GM19351 (cell line): ENCODE results near the gene PRSS33.
A peak's percentile ranks its signal among the peaks of the same experiment; 100 is the strongest.

Experiments used
- ATAC-seq: cut with Tn5 transposase; IDR thresholded peaks from one replicate; pipeline ENCODE4 v1.9.1; 2021; ENCODE audit warnings: mild to moderate bottlenecking, moderate library complexity; ENCODE audit not compliant: unreplicated experiment

Gene PRSS33

DNA sequence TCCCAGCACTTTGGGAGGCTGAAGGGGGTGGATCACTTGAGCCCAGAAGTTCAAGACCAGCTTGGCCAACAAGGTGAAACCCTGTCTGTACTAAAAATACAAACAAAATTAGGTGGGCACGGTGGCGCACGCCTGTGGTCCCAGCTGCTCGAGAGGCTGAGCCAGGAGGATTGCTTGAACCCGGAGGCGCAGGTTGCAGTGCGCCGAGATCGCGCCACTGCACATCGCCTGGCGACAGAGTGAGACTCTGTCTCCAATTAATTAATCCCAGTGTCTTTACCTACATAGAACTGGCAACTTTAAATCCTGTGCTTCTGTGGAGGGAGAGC, 8.8 kb downstream of the PRSS33 start:
- no peak for ATAC-seq

DNA sequence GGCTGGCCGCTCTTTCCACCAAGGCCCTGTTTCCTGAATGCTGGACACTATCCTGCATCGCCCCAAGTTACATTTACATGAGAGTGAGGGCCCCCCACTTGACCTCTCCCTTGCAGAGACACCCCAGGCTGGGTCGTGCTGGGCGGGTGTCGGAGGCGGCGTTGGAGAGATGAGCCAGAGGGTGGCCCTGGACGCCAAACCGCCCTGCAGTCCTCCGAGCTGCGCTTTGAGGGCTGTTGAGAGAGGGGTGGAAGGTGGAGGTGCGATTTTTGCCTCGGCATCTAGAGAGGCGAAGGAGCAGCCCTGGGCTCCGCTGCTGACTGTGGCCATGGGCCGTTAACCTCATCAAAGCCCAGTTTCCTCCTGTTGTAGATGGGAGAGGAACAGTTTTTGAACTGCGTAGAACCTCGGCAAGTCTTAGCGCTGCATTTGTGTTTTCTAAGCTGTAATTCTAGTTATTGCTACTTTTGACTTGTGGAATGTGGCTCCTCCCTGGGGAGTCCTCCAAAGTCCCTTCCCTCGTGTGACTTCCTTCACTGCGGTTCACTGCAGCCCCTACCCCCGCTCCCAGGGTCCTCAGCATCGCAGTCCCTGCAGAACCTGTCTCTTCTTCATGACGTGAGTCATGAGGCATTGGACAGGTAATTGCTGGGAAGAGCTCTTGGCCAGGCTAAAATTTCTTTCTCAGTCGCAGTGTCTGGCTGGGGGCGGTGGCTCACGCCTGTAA, 9.3 kb downstream of the PRSS33 start:
- ATAC-seq, result peak; percentile 7

DNA sequence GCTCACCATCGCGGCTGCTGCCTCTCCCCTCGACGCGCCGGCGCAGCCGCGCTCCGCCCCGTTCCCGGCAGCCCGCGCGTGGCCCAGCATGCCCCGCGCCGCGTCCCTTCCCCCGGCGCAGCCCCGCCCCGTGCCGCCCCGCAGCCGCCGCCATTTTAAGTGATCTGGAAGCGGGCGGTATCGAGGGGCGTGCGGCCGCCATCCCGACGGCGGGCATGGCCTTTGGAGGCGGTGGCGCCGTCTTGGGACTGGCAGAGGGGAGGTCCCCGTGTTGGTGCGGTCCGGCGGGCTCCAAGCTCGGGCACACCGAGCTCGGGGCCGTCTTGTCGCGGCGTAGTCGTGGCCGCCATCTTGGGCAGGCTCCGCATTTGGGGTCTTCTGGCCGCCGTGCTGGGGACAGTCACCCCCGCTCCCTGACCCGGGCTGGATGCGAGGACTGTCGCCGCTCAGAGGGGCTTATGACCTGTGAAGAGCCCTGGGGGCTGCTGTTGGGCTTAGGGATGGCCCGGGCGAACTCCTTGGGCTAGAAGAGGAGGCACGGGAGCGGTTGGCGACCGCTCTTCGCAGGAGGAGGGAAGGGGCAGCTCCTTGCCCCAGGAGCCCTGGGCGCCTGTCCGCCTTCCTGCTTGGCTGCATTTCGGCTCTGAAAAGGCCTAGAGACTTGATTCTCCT, 10.0 kb downstream of the PRSS33 start, which contains the start of gene ELOB:
ELOB (minus strand) TSS at position 50 of the 672 bp plus-strand sequence; CDS start at position 9, 41 bp downstream.
- peak; percentile 75 for ATAC-seq

GRCh38 chr16:2776500-2777139, 10.7 kb downstream of the PRSS33 start:
- peak; percentile 28 for ATAC-seq

DNA sequence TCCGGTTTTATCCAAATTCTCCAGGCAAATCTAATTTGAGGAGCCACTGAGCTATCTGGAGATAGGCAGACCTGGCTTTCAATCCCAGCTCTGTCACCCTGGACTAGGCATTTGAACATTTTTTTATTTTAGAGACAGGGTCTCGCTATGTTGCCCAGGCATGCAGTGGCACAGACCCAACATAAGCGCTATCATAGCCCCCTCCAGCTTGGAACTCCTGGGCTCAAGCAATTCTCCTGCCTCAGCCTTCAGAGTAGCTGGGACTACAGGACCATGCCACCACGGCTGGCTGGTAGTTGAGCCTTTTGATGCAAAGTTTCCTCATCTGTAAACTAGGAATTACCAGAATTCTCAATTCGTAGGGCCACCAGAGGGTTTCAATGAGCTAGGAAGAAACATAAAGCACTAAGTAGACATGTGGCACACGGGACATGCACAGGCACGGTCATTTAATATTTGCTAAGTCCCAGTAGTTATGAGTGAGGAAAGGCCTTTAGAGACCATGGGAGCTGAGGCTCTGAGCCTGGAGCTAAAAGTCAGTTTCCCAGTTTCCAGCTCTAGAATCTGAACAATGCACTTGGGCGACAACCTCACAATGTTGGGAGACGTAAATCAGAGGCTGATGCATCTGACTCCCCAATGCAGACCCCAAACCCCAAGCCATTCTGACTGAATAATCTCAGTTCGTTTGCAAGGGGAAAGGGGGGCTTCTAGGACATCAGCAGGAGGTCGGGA, 11.4 kb downstream of the PRSS33 start:
- no peak for ATAC-seq

- no peak for ATAC-seq
These were observed 12.1 kb downstream of the PRSS33 start for GRCh38 chr16:2775131-2775716.

DNA sequence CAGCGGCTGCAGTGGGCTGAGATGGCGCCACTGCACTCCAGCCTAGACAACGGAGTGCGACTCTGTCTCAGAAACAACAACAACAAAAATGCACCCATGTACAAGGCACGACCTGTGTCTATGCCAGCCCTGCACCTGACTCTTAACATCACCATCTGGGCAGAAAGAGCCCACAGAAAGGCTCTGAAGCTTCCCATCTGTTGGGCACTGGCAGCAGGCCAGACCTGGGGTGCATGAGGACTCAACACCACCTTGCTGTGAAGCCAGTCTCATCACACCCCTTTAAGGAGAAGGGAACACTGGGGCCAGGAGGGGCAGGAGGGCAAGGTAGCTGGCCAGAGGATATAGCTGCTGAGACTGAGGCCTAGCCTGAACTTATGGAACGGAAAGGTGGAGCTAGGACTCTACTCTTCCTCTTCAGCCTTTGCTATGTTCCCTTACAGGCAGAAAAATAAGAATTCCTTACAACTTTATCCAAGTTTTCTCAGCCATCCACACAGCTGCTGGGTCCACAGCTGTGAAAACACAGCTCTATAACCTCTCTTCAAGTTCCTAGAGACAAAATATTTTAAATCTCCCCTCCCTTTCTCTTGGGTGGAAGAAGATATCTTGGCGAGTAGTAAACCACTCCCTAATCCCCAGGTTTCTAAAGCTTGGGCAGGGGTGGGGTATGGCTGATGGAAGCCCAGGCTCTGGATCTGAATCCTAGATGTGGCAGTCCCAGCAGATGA, 13.0 kb downstream of the PRSS33 start:
- ATAC-seq, result no peak

GRCh38 chr16:2773188-2773968, 14.0 kb downstream of the PRSS33 start:
- no peak for ATAC-seq

GRCh38 chr16:2771496-2772402, 15.6 kb downstream of the PRSS33 start:
- ATAC-seq, result no peak

DNA sequence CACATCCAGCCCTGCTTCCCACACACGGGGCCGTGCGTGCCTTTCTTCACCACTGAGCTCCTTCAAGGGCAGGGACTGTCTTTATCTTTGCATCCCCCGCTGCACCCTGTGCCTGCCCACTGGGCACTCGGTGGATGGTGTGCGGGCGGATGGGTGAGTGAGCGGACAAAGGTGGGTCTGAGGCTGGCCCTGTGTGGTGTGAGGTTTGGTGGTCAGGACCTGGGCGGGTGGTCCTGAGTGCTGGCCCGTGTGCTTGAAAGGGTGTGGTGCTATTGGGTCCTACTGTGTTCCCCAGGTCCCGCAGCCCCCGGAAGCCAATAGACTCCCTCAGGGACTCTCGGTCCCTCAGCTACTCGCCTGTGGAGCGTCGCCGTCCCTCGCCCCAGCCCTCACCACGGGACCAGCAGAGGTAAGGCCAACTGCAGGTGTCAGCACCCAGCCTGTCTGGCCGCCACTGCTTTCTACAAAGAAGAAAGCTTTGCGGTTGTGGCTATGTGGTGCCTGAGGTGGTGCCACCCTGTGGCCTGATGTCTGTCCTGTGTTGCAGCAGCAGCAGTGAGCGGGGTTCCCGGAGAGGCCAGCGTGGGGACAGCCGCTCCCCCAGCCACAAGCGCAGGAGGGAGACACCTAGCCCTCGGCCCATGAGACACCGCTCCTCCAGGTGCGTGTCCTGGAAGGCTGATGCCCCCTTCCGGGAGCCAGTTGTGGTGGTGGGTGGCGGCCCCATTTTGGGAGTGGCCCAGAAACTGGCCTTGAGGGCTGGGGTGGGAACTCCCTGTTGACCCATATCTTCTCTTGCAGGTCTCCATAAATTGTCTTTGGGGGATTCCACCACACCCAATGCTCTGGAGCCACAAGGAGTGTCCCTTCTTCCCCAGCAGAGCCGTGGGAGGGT, 17.1 kb downstream of the PRSS33 start:
- no peak for ATAC-seq

GRCh38 chr16:2769675-2770056, 17.7 kb downstream of the PRSS33 start:
- ATAC-seq, result no peak

- no peak for ATAC-seq
These were observed 18.2 kb downstream of the PRSS33 start for GRCh38 chr16:2769100-2769529.

DNA sequence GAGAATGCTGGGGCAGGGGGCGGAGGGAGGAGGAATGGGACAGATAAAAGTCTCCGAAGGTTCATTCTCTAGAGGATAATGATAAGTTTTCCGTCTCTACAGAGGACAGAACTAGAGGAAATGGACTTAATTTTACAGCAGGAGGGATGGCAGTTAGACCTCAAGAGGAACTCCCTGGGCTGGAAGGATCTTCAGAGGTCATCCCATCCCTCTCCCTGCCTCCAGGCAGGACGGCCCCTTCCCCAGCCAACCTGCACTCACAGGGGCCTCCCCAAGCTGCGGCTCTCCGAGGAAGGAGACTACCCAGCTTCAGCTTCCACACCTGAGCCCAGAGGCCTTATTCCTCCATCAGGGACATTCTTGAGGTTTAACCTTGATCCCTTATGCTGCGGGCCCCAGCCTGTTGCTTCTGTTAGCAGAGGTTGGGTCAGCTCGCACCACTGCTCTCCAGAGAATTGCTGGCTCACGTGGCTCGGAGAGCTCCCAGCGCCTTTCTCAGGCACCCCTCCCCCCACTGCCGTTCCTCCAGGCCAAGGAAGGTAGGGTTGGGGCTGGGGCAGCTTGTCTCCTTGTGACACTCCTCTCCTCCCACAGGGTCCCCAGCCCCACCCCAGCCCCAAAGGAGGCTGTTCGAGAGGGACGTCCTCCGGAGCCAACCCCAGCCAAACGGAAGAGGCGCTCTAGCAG, 18.8 kb downstream of the PRSS33 start:
- no peak for ATAC-seq

DNA sequence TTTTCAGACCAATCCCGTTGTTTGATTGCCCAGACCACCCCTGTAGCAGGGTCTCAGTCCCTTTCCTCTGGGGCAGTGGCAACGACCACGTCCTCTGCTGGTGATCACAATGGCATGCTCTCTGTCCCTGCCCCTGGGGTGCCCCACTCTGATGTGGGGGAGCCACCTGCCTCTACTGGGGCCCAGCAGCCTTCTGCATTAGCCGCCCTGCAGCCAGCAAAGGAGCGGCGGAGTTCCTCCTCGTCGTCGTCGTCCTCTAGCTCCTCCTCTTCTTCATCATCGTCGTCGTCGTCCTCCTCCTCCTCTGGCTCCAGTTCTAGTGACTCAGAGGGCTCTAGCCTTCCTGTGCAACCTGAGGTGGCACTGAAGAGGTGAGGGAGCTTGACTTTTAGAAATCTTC, 19.5 kb downstream of the PRSS33 start:
- no peak for ATAC-seq

DNA sequence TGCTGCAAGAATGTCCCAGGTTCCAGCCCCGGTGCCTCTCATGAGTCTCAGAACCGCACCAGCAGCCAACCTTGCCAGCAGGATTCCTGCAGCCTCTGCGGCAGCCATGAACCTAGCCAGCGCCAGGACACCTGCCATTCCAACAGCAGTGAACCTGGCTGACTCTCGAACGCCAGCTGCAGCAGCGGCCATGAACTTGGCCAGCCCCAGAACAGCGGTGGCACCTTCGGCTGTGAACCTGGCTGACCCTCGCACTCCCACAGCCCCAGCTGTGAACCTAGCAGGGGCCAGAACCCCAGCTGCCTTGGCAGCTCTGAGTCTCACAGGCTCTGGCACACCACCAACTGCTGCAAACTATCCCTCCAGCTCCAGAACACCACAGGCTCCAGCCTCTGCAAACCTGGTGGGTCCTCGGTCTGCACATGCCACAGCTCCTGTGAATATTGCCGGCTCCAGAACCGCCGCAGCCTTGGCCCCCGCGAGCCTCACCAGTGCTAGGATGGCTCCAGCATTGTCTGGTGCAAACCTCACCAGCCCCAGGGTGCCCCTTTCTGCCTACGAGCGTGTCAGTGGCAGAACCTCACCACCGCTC, 20.1 kb downstream of the PRSS33 start:
- no peak for ATAC-seq

- no peak for ATAC-seq
These were observed 20.8 kb downstream of the PRSS33 start for GRCh38 chr16:2766430-2767139.
